Measurements from ENCODE around the gene SPEM1.

Gene SPEM1

DNA sequence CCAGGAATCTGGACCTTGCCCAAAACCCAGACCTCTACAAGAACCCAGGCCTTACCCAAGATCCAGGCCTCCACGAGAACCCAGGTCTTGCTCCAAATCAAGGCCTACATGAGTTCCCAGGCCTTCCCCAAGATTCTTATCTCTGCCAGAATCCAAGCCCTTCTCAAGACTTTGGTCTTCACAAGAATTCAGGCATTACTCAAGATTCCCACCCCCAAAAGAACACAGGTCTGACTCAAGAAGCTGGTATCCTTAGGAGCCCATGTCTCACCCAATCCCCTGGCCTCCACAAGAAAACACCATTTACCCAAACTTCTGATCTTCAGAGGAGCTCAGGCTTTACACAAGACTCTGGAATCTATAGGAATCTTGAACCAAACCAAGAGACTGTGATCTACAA is 11.1 kb downstream of the SPEM1 start:
- Histone ChIP-seq H3K4me1 (ENCODE audit: control insufficient read depth, low read length) (peaks cover 5% of the 10 kb centered on the region), H3K9me2 (replicated peaks; ENCODE audit: control insufficient read depth, low read length) (no peaks in the 10 kb centered on the region), H4K20me1 (ENCODE audit: control insufficient read depth, insufficient read depth, low read depth, low read length) (no peaks in the 10 kb centered on the region), H3K4me3 (ENCODE audit: low read length) (no peak overlapping the region), H3K27ac (ENCODE audit: low read depth, low read length) (no peak overlapping the region), H3K4me2 (ENCODE audit: low read length) (no peak overlapping the region), H3K79me2 (ENCODE audit: control insufficient read depth, low read length) (peaks cover 3% of the 10 kb centered on the region), H3K27me3 (ENCODE audit: control insufficient read depth, low read length) (no peaks in the 10 kb centered on the region), H3K36me3 (ENCODE audit: control insufficient read depth, low read length) (no peaks in the 10 kb centered on the region), H3K9me3 (ENCODE audit: control insufficient read depth, insufficient read depth, low read length) (no peaks in the 10 kb centered on the region), H3F3A (ENCODE audit: control insufficient read depth, insufficient read depth) (no peaks in the 10 kb centered on the region)
- TF ChIP-seq, protein P1, sequence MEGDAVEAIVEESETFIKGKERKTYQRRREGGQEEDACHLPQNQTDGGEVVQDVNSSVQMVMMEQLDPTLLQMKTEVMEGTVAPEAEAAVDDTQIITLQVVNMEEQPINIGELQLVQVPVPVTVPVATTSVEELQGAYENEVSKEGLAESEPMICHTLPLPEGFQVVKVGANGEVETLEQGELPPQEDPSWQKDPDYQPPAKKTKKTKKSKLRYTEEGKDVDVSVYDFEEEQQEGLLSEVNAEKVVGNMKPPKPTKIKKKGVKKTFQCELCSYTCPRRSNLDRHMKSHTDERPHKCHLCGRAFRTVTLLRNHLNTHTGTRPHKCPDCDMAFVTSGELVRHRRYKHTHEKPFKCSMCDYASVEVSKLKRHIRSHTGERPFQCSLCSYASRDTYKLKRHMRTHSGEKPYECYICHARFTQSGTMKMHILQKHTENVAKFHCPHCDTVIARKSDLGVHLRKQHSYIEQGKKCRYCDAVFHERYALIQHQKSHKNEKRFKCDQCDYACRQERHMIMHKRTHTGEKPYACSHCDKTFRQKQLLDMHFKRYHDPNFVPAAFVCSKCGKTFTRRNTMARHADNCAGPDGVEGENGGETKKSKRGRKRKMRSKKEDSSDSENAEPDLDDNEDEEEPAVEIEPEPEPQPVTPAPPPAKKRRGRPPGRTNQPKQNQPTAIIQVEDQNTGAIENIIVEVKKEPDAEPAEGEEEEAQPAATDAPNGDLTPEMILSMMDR (IDR thresholded peaks at IDR 0.05; ENCODE audit: low read depth, low read length, poor library complexity, severe bottlenecking): no peak
- TF ChIP-seq EZH2phosphoT487 (IDR thresholded peaks at IDR 0.05; ENCODE audit: borderline replicate concordance, low read length): no peak

DNA sequence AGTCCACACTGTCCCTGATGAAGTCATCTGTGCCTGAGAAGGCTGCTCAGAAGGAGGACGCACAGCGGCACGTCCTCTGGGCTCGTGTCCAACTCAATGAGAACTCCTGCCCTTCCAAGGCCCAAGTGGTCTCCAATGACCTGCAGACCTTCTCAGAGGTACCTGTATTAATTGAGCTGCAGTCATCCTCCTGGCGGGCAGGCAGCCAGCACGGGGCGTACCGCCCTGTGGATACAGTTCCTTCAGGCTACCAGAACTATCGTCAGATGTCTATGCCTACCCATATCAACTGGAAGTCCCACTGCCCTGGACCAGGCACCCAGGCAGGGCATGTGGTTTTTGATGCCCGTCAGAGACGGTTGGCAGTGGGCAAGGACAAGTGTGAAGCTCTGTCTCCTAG is 12.2 kb downstream of the SPEM1 start:
- no peaks in the 10 kb centered on the region for H3K9me2 ChIP-seq (replicated peaks; ENCODE audit: control insufficient read depth, low read length)
- H4K20me1 ChIP-seq (ENCODE audit: control insufficient read depth, insufficient read depth, low read depth, low read length): no peaks in the 10 kb centered on the region
- H3K79me2 ChIP-seq (ENCODE audit: control insufficient read depth, low read length): peaks cover 10% of the 10 kb centered on the region
- no peaks in the 10 kb centered on the region for H3K27me3 ChIP-seq (ENCODE audit: control insufficient read depth, low read length)
- H3K9me3 ChIP-seq (ENCODE audit: control insufficient read depth, insufficient read depth, low read length): no peaks in the 10 kb centered on the region
- no peak overlapping the region for H3K4me3 ChIP-seq (ENCODE audit: low read length)
- no peaks in the 10 kb centered on the region for H3F3A ChIP-seq (ENCODE audit: control insufficient read depth, insufficient read depth)
- H3K36me3 ChIP-seq (ENCODE audit: control insufficient read depth, low read length): no peaks in the 10 kb centered on the region
- peaks cover 15% of the 10 kb centered on the region for H3K4me1 ChIP-seq (ENCODE audit: control insufficient read depth, low read length)
- H3K4me2 ChIP-seq (ENCODE audit: low read length): no peak overlapping the region
- TF ChIP-seq EZH2phosphoT487 (IDR thresholded peaks at IDR 0.05; ENCODE audit: borderline replicate concordance, low read length): no peak
- TF ChIP-seq, protein P1 (IDR thresholded peaks at IDR 0.05; ENCODE audit: low read depth, low read length, poor library complexity, severe bottlenecking): no peak
- H3K27ac ChIP-seq (ENCODE audit: low read depth, low read length): no peak overlapping the region

DNA sequence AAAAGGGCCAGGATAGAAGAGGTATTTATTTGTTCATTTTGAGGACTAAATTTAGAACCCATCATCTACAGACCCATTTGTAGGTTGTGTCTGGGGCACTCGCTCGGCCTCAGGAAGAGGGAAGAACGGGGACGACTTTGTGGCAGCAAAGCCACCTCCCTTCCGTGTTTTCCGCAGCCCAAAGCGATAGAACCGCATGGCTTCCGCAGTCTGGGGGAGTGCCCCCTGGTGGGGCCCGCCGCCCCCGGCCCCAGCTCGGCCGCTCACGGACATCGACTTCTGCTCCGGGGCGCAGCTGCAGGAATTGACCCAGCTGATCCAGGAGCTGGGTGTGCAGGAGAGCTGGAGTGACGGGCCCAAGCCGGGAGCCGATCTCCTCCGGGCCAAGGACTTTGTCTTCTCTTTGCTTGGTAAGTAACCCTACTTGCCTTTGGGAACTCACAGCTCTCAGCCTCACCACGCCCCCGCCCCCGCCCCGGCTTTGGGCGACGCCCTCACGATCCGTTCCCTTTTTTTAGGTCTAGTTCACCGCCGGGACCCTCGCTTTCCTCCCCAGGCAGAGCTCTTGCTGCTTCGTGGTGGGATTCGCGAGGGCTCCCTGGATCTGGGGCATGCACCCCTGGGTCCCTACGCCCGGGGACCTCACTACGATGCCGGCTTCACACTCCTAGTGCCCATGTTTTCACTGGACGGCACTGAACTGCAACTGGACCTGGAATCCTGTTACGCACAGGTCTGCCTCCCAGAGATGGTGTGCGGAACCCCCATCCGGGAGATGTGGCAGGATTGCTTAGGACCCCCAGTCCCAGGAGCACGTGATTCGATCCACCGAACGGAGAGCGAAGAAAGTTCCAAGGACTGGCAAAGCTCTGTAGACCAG is 15.8 kb downstream of the SPEM1 start:
- H3K36me3 ChIP-seq (ENCODE audit: control insufficient read depth, low read length): no peaks in the 10 kb centered on the region
- H3K4me1 ChIP-seq (ENCODE audit: control insufficient read depth, low read length): peaks cover 50% of the 10 kb centered on the region
- peaks cover 29% of the 10 kb centered on the region for H3K27me3 ChIP-seq (ENCODE audit: control insufficient read depth, low read length)
- H3K9me2 ChIP-seq (replicated peaks; ENCODE audit: control insufficient read depth, low read length): no peaks in the 10 kb centered on the region
- H3K9me3 ChIP-seq (ENCODE audit: control insufficient read depth, insufficient read depth, low read length): no peaks in the 10 kb centered on the region
- 0 out of 2 replicates have a peak, but pooled peaks cover 5% of the 10 kb centered on the region for H4K20me1 ChIP-seq (ENCODE audit: control insufficient read depth, insufficient read depth, low read depth, low read length)
- peak overlapping the region; percentile 65 for H3K27ac ChIP-seq (ENCODE audit: low read depth, low read length)
- TF ChIP-seq EZH2phosphoT487 (IDR thresholded peaks at IDR 0.05; ENCODE audit: borderline replicate concordance, low read length): no peak
- TF ChIP-seq, protein P1 (IDR thresholded peaks at IDR 0.05; ENCODE audit: low read depth, low read length, poor library complexity, severe bottlenecking): peak; percentile 71
- H3K79me2 ChIP-seq (ENCODE audit: control insufficient read depth, low read length): peaks cover 10% of the 10 kb centered on the region
- peak overlapping the region; percentile 94 for H3K4me2 ChIP-seq (ENCODE audit: low read length)
- no peaks in the 10 kb centered on the region for H3F3A ChIP-seq (ENCODE audit: control insufficient read depth, insufficient read depth)
- peak overlapping the region; percentile 80 for H3K4me3 ChIP-seq (ENCODE audit: low read length)

Data from DOHH2 (cell line).